ENCODE data around the gene ARHGEF37. TPM values are rescaled to one million over a fixed set of nuclear protein-coding genes. Genes with fewer than 3 reads are reported as not detected.
"Not testable (repeated sequence)": the region's sequence is repeated elsewhere in the genome, so short reads cannot be mapped to it uniquely, and the experiment has no call there.

ARHGEF37 gene
- total and polyA plus RNA-seq, 9 of the 15 experiments (the other 6 are each of a cell fraction or from before 2014, with no cell fraction given): 0.01 to 0.27 (median 0.05) TPM

GRCh38 chr5:149648464-149649393, 67.4 kb downstream of the ARHGEF37 start:
- H3K4me1 ChIP-seq (replicated peaks in 1 of 2; ENCODE audit: control insufficient read depth in 2 of 2, insufficient read depth in 2 of 2, low read length in 2 of 2); H3K9me1 ChIP-seq (ENCODE audit: control insufficient read depth, insufficient read depth, low read length); H3K9ac ChIP-seq (ENCODE audit: insufficient read depth in 1 of 2, low read depth in 2 of 2, low read length in 2 of 2); intact Hi-C loops (cut with micrococcal nuclease); BruUV-seq (replicated peaks); H3K4me2 ChIP-seq (ENCODE audit: insufficient read depth, low read length); H3K27me3 ChIP-seq (ENCODE audit: control insufficient read depth in 2 of 2, insufficient read depth in 2 of 2, low read length in 2 of 2); H3K27ac ChIP-seq (ENCODE audit: extremely low read depth, low read depth, low read length); H4K20me1 ChIP-seq (replicated peaks; ENCODE audit: control insufficient read depth, insufficient read depth, low read length); H3K9me3 ChIP-seq (replicated peaks; ENCODE audit: control insufficient read depth, insufficient read depth, low read depth, low read length); FAIRE-seq; CTCF ChIA-PET (ENCODE audit: low intra/inter-chr PET ratio); H3K4me3 ChIP-seq; H3K36me3 ChIP-seq (ENCODE audit: control insufficient read depth, insufficient read depth, low read length); H2AFZ ChIP-seq (ENCODE audit: low read depth, low read length); in situ Hi-C loops (cut with MboI); H3K79me2 ChIP-seq (ENCODE audit: control insufficient read depth, insufficient read depth, low read length): not testable (repeated sequence)
- ATAC-seq: peak; percentile 16; the same call in 1 of the 3 replicates
- POLR2A ChIA-PET: interaction anchor here (0.9 to 1.3 kb wide), 2 partner anchors 9 to 312 kb away, joined by 3 to 4 read pairs; partner anchors contain the start of gene SLC26A2
- TF ChIP-seq ZNF431 (CRISPR knock-in tag; IDR thresholded peaks at IDR 0.05): peak; percentile 98
- peak; percentile 87 for TF ChIP-seq RBM25 (IDR thresholded peaks at IDR 0.05; ENCODE audit: low read depth, low read length, severe bottlenecking)
- peak; percentile 89 for TF ChIP-seq BCOR (IDR thresholded peaks at IDR 0.05)
- TF ChIP-seq, protein P1, sequence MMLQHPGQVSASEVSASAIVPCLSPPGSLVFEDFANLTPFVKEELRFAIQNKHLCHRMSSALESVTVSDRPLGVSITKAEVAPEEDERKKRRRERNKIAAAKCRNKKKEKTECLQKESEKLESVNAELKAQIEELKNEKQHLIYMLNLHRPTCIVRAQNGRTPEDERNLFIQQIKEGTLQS (IDR thresholded peaks at IDR 0.05): peak; percentile 59
- TF ChIP-seq, protein P1 (CRISPR knock-in tag; conservative IDR thresholded peaks at IDR 0.05): not testable (repeated sequence)
- peak; percentile 78 for TF ChIP-seq ADNP (tag; IDR thresholded peaks at IDR 0.05)
- peak; percentile 50; the same call in 1 of the 2 replicates for TF ChIP-seq SMARCA5 (IDR thresholded peaks at IDR 0.05)
- TF ChIP-seq KDM1A (IDR thresholded peaks at IDR 0.05): peak; percentile 59 to 66
- TF ChIP-seq HDAC2 (IDR thresholded peaks at IDR 0.05): peak; percentile 74; the same call in 1 of the 2 replicates
- peak in 1 of 4 experiments; percentile 28 for DNase-seq (ENCODE audit: extremely low read depth in 1 of 4, low spot score in 3 of 4)
- 46% methylated on average over 6 of the region's 6 CpGs for WGBS (ENCODE audit: insufficient coverage, low coverage, missing lambda C conversion rate)

- H3K79me2 ChIP-seq (ENCODE audit: control insufficient read depth, insufficient read depth, low read length); H3K9me3 ChIP-seq (replicated peaks; ENCODE audit: control insufficient read depth, insufficient read depth, low read depth, low read length); CTCF ChIA-PET (ENCODE audit: low intra/inter-chr PET ratio); H3K4me1 ChIP-seq (replicated peaks in 1 of 2; ENCODE audit: control insufficient read depth in 2 of 2, insufficient read depth in 2 of 2, low read length in 2 of 2); in situ Hi-C loops (cut with MboI); H3K9me1 ChIP-seq (ENCODE audit: control insufficient read depth, insufficient read depth, low read length); BruUV-seq (replicated peaks); ATAC-seq; H3K27ac ChIP-seq (ENCODE audit: extremely low read depth, low read depth, low read length); H3K9ac ChIP-seq (ENCODE audit: insufficient read depth in 1 of 2, low read depth in 2 of 2, low read length in 2 of 2); H3K36me3 ChIP-seq (ENCODE audit: control insufficient read depth, insufficient read depth, low read length); DNase-seq (ENCODE audit: extremely low read depth in 1 of 4, low spot score in 3 of 4); H3K4me3 ChIP-seq; POLR2A ChIA-PET; FAIRE-seq; intact Hi-C loops (cut with micrococcal nuclease); H2AFZ ChIP-seq (ENCODE audit: low read depth, low read length); H3K4me2 ChIP-seq (ENCODE audit: insufficient read depth, low read length); H4K20me1 ChIP-seq (replicated peaks; ENCODE audit: control insufficient read depth, insufficient read depth, low read length); H3K27me3 ChIP-seq (ENCODE audit: control insufficient read depth in 2 of 2, insufficient read depth in 2 of 2, low read length in 2 of 2): not testable (repeated sequence)
- WGBS (ENCODE audit: insufficient coverage, low coverage, missing lambda C conversion rate): no CpG with 5 or more reads among the region's 1 CpG
These were observed 68.4 kb downstream of the ARHGEF37 start for GRCh38 chr5:149649730-149650129.

Measured in K562 (cell line).